ENCODE data around the gene HSPH1. TPM values are rescaled to one million over a fixed set of nuclear protein-coding genes. Genes with fewer than 3 reads are reported as not detected.

The HSPH1 gene
- total RNA-seq, 3 donors from 2014 or later = 24.3 to 80.0 (median 44.0) TPM

DNA sequence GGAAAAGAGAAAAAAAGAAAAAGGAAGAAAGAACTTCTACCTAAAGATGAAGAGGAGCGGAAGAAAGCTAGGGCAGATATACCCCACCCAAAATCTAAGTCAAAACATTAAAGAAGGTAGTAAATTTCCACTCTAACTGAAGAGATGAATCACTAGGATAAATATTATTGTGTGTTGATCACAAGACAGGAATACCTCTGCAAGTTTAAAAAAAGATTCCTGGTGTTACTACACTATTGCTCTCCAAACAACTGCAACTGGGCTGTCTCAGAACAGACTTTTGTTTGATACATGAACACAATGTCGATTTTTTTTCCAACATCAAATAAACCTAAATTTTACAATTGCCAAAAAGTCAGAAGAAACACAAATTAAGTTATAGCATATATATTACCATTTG lies 6.8 kb downstream of the HSPH1 start:
- Histone ChIP-seq H3K4me3 (no peak overlapping the region), H3K4me1 (ENCODE audit: low read depth) (peaks cover 8% of the 10 kb centered on the region), H3K36me3 (ENCODE audit: low read depth) (peaks cover 6% of the 10 kb centered on the region), H3K9me3 (no peaks in the 10 kb centered on the region)
- no peak for ATAC-seq
- intact Hi-C loops (cut with DNase I, micrococcal nuclease) = no loop called here
- no peak for DNase-seq
- TF ChIP-seq, protein P1, sequence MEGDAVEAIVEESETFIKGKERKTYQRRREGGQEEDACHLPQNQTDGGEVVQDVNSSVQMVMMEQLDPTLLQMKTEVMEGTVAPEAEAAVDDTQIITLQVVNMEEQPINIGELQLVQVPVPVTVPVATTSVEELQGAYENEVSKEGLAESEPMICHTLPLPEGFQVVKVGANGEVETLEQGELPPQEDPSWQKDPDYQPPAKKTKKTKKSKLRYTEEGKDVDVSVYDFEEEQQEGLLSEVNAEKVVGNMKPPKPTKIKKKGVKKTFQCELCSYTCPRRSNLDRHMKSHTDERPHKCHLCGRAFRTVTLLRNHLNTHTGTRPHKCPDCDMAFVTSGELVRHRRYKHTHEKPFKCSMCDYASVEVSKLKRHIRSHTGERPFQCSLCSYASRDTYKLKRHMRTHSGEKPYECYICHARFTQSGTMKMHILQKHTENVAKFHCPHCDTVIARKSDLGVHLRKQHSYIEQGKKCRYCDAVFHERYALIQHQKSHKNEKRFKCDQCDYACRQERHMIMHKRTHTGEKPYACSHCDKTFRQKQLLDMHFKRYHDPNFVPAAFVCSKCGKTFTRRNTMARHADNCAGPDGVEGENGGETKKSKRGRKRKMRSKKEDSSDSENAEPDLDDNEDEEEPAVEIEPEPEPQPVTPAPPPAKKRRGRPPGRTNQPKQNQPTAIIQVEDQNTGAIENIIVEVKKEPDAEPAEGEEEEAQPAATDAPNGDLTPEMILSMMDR (IDR thresholded peaks at IDR 0.05) = no peak

DNA sequence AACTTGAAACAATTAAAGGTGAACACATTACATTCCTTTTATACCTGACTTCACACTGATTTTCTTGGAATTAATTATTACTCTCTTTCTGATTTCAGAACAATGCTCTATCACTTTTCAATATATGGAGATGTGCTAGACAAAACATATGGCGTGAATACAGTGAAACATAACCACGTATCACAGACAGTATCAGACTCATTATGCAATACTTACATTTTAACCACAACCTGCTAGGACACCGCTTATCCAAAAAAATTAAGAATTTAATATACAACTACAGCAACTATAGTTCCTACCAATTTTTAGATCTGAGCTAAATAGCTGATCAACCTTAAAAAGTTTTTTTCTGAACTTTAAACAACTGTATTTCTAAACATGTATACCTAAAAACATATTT lies 9.9 kb downstream of the HSPH1 start:
- intact Hi-C loops (cut with DNase I, micrococcal nuclease) = no loop called here
- H3K9me3 ChIP-seq = no peaks in the 10 kb centered on the region
- DNase-seq = no peak
- TF ChIP-seq, protein P1 (IDR thresholded peaks at IDR 0.05) = no peak
- ATAC-seq = no peak
- peaks cover 6% of the 10 kb centered on the region for H3K36me3 ChIP-seq (ENCODE audit: low read depth)
- no peak overlapping the region for H3K4me3 ChIP-seq
- no peaks in the 10 kb centered on the region for H3K4me1 ChIP-seq (ENCODE audit: low read depth)

DNA sequence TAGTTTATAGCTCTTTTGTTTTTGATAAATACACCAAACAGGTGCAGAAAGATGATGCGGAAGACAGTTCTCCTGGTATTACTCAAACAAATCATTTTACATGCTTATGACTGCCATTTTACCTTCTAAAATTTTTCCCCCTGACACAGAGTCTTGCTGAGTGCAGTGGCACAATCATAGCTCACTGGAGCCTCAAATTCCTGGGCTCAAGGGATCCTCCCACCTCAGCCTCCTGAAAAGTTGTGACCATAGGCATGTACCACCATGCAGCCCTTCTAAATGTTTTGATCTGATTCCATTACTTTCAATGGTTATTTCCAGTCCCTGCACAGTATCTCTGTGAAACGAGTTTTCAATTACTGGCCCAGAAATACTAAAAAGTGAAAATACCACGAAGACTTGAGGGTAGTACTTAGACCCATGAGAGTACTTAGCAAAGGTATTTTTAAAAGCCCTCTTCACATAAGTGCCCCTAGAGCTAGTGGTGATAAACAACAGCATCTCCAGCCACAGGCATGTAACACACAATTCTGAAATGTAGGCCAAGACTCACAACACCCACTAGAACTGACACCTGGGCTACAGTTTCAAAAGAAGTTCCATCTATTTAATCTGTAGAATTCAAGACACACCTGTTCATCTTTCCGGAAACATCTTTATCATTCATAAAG lies 11.3 kb downstream of the HSPH1 start:
- ATAC-seq = no peak
- Histone ChIP-seq H3K36me3 (ENCODE audit: low read depth) (peaks cover 6% of the 10 kb centered on the region), H3K4me3 (no peak overlapping the region), H3K9me3 (no peaks in the 10 kb centered on the region), H3K4me1 (ENCODE audit: low read depth) (no peaks in the 10 kb centered on the region)
- TF ChIP-seq, protein P1 (IDR thresholded peaks at IDR 0.05) = no peak
- no peak for DNase-seq
- intact Hi-C loops (cut with DNase I, micrococcal nuclease) = no loop called here

DNA sequence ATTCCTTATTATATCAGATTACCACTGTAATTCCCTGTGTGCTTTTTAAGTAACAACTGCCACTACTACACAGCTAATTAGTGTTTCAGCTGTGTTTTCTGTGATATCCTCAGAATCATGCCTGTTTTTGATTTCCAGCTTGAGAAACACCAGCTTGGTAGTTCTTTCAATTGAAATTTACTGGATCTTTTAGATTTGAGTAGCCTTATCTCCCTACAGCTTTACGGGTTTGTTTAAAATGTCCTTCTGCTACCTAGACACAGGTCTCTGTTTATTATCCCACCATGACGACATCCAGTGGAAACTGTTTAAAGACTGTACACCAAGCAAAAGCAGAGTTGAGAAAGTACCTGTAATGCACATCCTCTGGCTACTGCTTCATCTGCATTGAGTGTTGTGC lies 12.1 kb downstream of the HSPH1 start:
- H3K4me3 ChIP-seq = no peak overlapping the region
- TF ChIP-seq, protein P1 (IDR thresholded peaks at IDR 0.05) = no peak
- no peaks in the 10 kb centered on the region for H3K9me3 ChIP-seq
- DNase-seq = no peak
- ATAC-seq = no peak
- intact Hi-C loops (cut with DNase I, micrococcal nuclease) = no loop called here
- peaks cover 6% of the 10 kb centered on the region for H3K36me3 ChIP-seq (ENCODE audit: low read depth)
- H3K4me1 ChIP-seq (ENCODE audit: low read depth) = no peaks in the 10 kb centered on the region

DNA sequence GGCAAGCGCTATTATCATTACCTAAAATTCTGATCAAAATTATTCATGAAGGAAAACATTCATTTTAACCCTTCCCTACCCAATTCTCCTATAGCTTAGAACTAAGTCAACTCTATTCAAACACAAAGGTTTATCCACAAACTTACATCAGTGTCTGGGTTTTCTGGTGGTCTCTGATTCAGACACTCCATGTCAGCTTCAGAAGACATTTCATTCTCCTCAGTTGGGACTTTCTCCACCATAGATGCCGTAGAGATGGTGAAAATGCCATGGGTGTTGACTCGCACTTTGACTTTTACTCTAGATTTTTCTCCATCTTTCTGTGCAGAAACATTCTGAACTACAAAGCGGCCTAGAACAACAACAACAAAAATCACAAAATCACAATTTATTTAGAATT lies 16.3 kb downstream of the HSPH1 start:
- ATAC-seq (no peak), DNase-seq (no peak)
- TF ChIP-seq, protein P1 (IDR thresholded peaks at IDR 0.05) = no peak
- Histone ChIP-seq H3K4me1 (ENCODE audit: low read depth) (no peaks in the 10 kb centered on the region), H3K4me3 (no peak overlapping the region), H3K36me3 (ENCODE audit: low read depth) (no peaks in the 10 kb centered on the region), H3K9me3 (no peaks in the 10 kb centered on the region)
- intact Hi-C loops (cut with DNase I, micrococcal nuclease) = no loop called here

DNA sequence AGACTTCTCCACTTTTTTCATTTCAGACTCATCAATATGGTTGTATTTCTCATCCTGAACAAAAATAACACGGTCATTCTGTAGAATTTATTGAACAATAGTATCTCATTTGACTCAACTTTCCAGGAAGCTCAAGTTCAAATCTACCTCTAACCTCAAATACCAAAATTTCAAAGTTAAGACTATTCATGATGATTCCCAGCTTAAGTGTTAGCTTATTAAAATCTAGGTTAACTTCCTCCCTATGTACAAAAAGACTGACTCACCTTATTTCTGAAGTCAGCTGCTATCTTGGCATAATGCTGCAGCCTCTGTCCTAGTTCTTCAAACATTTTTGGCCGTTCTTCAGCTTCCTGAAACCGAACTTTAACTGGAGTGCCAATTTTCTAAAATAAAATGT lies 23.2 kb downstream of the HSPH1 start:
- no peak for DNase-seq
- H3K36me3 ChIP-seq (ENCODE audit: low read depth) = peaks cover 12% of the 10 kb centered on the region

More for the DNA sequence above, 23.2 kb downstream of the HSPH1 start:
- no peak for ATAC-seq
- H3K9me3 ChIP-seq = no peaks in the 10 kb centered on the region
- H3K4me1 ChIP-seq (ENCODE audit: low read depth) = no peaks in the 10 kb centered on the region
- H3K4me3 ChIP-seq = no peak overlapping the region
- TF ChIP-seq, protein P1 (IDR thresholded peaks at IDR 0.05) = no peak
- intact Hi-C loops (cut with DNase I, micrococcal nuclease) = no loop called here

Data from mucosa of descending colon (tissue), 3 donors.